Activated CD4-positive, alpha-beta T cell treated with anti-CD3 and anti-CD28 coated beads for 1 hour (primary cell): ENCODE results near the gene GPR176.

Experiments used
- DNase-seq: peaks from one replicate; pipeline ENCODE4 v3.0.0-alpha.2; 2020

GPR176 gene, protein sequence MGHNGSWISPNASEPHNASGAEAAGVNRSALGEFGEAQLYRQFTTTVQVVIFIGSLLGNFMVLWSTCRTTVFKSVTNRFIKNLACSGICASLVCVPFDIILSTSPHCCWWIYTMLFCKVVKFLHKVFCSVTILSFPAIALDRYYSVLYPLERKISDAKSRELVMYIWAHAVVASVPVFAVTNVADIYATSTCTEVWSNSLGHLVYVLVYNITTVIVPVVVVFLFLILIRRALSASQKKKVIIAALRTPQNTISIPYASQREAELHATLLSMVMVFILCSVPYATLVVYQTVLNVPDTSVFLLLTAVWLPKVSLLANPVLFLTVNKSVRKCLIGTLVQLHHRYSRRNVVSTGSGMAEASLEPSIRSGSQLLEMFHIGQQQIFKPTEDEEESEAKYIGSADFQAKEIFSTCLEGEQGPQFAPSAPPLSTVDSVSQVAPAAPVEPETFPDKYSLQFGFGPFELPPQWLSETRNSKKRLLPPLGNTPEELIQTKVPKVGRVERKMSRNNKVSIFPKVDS

DNA sequence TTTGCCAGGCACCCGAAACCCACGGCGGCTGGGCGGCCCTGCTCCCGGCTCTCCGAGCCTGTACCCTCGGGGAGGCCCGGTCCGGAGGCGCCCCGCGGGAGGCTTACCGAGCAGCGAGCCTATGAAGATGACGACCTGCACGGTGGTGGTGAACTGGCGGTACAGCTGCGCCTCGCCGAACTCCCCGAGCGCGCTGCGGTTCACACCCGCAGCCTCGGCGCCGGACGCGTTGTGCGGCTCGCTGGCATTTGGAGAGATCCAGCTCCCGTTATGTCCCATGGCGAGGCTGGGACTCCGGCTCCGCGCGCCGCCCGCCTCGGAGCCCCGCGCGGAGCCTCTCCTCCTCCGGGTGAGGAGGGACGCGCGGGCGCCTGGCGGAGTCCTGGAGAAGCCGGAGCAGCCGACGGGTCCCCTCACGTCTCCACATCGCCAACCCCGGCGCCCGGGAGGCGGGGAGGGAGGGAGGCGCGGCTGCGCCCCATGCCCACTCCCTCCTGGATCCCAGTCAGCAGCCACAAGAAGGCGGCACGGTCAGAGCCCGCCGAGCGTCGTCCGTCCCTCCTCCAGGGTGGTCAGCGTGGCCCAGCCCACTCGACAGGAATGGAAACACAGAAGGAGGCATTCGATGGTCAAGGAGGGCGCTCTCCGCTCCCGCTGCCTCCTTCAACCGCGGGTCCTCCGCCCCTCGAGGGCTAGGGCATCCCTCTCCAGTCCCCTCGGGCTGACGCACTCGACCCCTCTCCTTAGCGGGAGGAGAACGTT is at the start of gene GPR176:
GPR176 (minus strand) TSS at position 519 of the 762 bp plus-strand sequence; CDS start at position 279, 240 bp downstream.
- peak; percentile 9 for DNase-seq

GRCh38 chr15:39969002-39969394 is 48.9 kb upstream of the GPR176 start:
- DNase-seq, result no peak

DNA sequence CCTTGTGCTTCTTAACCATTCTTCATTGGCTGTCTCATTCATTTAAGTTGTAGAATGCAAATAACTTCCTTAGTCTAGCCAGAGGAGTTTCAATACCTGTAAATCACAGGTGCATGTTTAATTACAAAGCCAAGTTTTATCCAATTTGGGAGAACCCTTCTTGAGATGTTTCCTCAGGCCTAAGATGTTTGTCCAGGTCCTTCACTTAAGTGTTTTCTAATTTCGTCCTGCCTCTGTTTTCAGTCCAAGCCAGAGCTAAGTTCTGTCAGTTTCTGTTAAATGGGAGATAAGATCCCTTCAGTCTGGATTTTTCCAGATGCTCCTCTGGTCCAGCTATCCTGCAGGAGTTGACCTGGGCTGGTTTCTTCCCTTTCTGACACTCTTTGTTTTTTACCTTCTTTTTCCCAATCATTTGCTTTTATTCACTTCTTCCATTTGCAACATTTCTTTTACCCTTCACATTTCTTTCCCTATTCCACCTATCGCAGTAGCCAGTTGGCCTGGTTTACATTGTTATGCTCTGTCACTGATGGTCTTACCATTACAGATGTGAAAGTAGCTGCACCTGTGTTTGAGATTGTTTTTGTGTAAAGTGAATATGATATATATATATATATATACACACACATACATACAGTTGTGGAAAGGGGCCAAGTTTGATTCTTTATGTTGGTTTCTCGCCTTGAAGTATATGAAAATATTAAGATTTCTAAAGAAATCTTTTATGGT is 48.4 kb upstream of the GPR176 start:
- no peak for DNase-seq

DNA sequence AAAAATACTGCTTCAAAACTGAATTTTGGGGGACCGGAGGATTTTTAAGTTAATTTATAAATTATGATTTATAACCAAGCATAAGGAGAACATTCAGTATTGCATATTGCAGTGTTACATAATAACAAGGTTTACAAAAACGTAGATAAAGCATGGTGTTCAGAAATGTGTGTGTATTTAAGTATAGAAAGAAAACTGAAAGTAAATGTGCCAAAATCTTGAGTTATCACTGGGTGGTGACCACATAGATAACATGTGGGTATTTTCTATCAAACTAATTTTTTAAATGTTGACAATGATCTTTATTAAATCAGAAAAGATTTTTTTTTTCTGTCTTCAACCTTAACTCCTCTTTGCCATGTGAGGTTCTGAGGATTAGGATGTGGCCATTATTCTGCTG is 46.5 kb upstream of the GPR176 start:
- no peak for DNase-seq

DNA sequence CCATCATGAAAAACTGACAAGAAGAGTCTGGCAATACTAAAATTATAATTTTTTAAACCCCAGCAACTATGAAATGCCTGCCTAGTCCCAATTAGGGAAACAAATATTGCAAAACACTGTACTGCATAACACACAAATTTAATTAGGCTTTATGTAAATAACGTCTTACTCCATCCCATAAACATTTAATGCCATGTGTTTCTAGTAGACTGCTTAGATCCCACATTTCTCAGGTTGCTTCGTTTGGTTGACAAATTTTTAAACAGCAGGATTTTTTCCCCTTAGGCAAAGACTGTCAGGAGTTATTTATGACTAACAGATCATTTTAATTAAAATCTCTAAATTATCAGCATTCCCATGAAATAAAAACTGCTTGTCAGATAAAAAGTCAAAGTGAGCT is 43.7 kb upstream of the GPR176 start:
- DNase-seq, result no peak

- no peak for DNase-seq
Observed at GRCh38 chr15:39961051-39961450, 41.0 kb upstream of the GPR176 start.

- DNase-seq, result no peak
Observed at GRCh38 chr15:39960411-39960810, 40.3 kb upstream of the GPR176 start.

DNA sequence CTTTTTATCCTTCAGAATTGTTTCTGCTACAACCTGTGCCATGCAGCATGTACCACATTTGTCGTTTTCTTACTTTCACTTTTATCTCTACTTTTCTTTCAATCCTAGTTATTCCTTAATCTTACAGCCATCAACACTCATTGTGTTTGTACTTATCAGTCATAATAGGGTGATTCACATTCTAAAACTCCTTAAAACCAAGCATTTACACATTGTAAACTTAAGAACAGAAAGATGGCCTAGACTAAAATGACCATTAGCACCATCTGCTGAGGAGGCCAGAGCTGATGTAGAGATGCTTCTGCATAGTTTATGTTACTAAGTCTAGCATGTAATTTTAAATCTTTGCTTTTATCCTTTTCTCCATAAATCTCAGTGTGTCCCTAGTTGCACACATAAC is 39.3 kb upstream of the GPR176 start:
- DNase-seq, result no peak

DNA sequence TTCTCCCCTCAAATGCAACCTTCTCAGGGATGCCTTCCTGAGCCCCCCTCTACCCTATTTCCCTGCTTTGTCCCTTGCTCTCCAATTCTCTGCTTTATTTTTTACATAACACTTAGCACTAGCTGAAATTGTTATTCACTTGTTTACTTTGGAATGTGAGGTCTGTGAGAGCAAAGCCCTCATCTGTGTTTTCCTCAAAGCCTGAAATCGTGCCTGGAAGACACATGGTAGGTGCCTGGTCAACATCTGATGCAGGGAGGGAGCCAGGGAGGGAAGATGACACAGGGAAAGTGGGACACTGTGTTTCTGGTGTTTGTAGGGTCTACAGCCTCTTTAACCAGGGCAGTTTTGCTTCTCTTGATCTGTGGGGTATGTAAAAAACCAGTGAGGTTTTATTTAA is 37.4 kb upstream of the GPR176 start:
- DNase-seq, result no peak

DNA sequence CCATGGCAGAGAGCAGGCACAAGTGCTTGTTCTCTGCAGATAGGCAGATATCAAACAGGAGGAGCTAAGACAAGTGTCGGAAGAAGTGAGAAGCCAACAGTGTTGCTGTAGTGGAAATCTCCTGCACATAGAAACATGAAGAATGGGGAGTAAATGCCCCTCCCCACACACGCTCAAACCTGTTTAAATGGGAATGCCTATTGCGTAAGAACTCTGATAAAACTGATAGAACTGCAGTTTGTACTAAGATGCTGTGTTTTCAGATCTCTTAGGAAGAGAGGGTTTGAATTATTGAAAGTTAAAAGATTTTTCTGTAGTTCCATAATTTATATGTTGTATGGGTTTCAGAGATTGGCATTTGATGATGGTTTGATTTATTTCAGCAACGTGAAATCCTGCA is 33.5 kb upstream of the GPR176 start:
- no peak for DNase-seq

- no peak for DNase-seq
Observed at GRCh38 chr15:39951561-39951960, 31.5 kb upstream of the GPR176 start.

DNA sequence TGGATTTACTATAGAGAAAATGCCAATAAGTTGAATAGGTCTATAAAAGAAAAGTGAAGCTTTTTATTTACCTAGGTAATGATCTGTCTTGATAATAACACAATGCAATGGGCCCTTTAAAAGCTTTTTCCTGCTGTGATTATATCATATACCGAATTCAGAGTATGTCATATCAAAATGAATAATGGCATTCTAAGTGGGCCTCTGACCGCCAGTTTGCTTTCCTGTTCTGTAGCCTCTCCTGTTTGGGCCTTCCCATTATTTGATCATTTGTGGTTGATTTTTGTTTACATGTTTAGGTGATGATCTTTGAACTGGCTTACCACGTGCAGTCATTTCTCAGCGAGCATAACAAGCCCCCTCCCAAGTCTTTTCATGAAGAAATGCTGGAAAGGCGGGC is 28.8 kb upstream of the GPR176 start:
- no peak for DNase-seq

DNA sequence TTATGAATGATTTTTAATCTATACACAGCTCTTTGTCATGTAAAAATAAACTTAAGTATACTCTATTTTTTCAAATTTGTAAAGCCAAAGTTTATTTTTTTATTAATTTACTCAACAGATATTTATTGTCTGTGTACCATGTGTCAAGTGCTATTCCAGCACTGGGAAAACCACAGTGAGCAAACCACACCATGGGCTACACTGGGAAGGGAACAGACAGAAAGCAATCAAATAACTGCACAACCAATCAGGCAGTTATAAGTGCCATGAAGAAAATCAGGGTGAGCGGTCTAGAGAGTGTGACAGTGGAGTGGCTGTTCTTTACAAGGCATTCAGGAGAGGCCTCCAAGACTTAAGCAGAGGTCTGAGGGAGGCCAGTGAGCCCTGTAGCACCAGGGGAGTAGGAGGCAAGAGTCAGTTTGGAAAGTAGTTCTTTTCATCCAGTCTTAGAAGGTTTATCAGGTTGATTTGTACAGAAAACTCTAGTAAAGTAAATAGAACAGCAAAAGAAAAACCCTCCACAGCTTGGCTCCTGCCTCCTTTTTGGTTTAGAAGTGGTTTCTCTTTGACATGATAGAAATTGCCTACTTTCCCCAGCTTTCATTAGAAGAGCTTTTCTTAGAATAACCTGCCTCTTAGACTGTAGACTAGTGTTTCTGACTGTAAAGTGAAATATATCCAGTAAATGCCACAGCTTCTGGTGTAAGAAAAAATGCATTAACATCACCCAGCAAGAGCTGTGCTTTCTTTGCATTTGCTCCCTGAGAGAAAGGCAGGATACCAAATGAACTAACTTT is 27.5 kb upstream of the GPR176 start:
- no peak for DNase-seq

DNA sequence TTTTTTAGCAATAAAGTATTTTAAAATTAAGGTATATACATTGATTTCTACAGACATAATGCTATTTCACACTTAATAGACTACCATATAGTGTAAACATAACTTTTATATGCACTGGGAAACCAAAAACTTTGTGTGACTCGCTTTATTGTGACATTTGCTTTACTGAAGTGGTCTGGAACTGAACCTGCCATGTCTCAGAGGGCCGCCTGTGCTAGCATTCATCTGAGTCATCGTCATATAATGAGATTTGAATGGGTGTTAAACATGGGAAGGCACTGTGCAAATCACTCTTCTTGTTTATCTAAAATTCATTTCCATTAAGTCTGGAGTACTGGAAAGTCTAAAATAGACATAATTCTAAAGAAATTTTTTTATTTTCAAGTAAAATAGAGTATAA is 26.8 kb upstream of the GPR176 start:
- DNase-seq, result no peak

DNA sequence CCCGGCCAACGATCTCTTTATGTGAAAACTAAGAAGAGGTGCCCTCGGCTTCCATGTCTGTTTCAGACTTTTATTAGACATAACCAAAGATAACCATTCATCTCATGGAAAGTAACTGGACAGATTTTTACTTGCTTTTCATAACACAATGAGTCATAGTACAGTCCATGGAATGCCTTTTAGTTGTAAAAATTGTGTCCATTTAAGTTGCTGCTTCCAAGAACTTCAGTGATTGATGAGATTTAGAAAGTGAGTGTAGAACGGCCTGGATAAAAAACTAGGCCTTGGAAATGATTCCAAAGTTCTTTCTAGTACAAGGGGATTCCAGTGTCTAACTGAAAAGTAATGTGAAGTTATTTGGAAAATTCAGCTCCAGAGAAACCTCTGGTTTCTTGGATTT is 24.7 kb upstream of the GPR176 start:
- no peak for DNase-seq

DNA sequence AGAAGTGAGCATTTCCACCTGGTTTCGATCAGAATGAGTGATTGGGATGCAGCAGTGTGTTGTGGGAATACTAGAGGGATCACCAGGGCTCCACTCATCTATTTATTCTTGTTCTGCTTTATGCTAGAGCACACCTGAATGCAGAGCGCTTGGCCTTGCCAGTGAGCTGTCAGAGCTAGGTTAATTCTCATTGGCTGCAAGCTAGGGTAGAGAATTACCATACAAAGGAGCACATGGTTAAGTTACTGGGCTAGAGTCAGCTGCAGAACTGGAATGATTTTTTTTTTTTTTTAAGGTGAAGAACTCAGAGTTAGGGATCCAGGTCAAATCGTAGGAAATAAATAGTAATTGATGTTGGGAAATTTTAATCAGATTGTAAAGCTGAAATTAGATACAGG is 22.7 kb upstream of the GPR176 start:
- no peak for DNase-seq

GRCh38 chr15:39942101-39942752 is 22.2 kb upstream of the GPR176 start:
- DNase-seq, result no peak

GRCh38 chr15:39939487-39940452 is 19.7 kb upstream of the GPR176 start:
- DNase-seq, result no peak

GRCh38 chr15:39937696-39938095 is 17.6 kb upstream of the GPR176 start:
- DNase-seq, result no peak

DNA sequence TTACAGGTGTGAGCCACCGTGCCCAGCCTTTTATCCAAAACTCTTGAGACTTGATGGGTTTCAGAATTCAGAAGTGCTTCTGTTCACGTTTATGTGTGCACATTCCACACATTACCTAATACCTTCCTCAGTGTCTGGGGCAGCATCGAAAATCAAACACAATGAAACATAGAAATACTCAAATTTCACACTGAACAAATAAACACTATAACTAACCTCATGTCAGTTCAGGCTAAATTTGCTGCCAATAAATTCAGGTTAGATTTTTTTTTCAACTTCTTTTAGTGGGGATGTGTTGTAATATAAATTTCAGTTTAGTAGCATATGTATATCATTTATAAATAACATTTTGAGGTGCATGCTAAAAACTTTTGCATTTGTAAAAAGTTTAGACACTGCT is 16.6 kb upstream of the GPR176 start:
- DNase-seq, result no peak

- DNase-seq, result no peak
Observed at GRCh38 chr15:39936187-39936586, 16.1 kb upstream of the GPR176 start.
